HG03571 (cell line): ENCODE data around the gene CNTNAP1.

Experiments
- ATAC-seq: cut with Tn5 transposase; IDR thresholded peaks from one replicate; pipeline ENCODE4 v1.9.1; 2021; ENCODE audit not compliant: unreplicated experiment

Gene CNTNAP1

GRCh38 chr17:42670789-42671657, 11.3 kb upstream of the CNTNAP1 start:
- ATAC-seq, result no peak

- ATAC-seq, result no peak
Measured at GRCh38 chr17:42672038-42672437, 10.3 kb upstream of the CNTNAP1 start.

GRCh38 chr17:42673266-42673884, 9.0 kb upstream of the CNTNAP1 start:
- no peak for ATAC-seq

- no peak for ATAC-seq
Measured at GRCh38 chr17:42673885-42674754, 8.2 kb upstream of the CNTNAP1 start.

DNA sequence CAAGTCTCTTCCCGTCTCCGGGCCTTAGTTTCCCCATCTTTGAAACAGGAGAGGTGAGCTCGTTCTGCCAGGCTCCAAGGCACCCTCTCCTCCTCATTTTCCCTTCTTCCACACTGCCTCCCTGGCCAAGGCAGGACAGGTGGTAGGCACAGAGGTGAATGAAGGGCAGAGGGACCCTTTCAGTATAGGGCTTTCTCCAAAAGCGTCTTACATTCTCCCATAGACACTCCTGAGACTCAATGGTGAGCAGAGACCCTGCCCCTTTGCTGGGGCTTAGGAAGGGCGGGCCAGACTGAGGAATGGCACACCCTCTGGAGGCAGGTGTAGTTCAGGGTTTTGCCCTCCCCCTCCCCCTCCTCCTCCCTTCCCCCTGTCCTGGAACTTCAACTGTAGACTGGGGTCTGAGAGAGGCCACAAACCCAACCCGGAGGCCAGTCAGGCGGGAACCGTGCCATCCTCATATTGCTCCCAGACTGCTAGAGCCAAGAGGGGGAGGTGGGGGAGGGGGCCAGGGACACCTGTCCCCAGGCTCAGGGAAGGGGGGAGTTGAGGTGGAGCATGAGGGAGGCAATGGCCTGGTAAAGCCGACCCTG, 7.5 kb upstream of the CNTNAP1 start:
- no peak for ATAC-seq

DNA sequence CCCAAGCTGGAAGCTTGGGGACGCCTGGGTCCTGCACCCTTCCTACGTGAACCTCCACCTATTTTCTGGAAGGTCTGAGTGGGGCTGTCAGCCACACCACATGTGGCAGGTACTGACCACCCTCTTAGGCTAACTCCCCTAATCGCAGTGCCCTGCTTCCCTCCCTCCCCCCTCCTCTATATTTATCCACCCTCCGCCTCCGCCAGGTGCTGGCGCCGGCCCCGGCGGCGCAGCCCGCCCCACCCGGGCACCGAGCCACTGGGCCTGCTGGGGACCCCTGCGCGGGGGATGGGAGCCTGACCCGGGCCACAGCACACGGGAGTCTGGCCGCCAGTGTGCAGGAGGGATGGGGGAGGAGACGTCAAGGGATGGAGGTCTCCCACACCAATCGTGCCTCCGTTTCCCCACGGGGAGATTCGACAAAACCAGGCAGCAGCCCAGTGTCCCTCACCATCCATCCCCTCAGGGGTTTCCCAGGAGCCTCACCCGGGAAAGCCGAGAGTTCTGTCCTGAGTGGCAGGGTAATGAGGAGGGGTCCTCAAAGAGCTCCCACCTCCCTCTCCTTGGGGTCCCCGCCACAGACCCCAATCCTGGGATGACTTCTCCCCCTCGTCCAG, 6.9 kb upstream of the CNTNAP1 start:
- no peak for ATAC-seq

DNA sequence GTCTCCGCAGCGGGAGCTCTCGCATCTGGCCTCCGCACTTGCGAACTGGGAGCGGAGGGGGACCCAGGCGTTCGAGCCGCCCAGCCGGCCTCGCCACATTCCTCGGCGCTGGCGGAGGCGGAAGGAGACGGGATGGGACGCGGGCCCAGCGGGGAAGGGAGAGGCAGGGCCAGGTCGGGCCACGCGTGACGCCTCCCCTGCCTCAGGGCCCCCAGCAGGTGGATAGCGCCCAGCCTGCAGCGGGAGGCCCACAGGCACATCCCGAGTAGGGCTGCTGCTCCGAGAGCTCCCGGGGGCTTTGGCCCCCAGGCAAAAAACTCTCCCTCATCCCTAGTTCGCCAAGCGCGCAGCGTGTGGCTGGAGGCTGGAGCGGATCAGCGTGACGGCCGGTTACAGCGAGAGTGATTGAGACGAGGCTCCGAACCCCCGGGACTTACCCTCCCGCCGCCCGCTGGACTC, 6.3 kb upstream of the CNTNAP1 start:
- no peak for ATAC-seq

GRCh38 chr17:42676424-42677011, 5.8 kb upstream of the CNTNAP1 start, which contains the start of gene PLEKHH3:
TSS of gene PLEKHH3 (minus strand) at chr17:42676994. CDS start at chr17:42676563, 431 bp downstream.
- ATAC-seq, result no peak

- ATAC-seq, result peak; percentile 59
Measured at GRCh38 chr17:42677012-42677857, 5.1 kb upstream of the CNTNAP1 start.

DNA sequence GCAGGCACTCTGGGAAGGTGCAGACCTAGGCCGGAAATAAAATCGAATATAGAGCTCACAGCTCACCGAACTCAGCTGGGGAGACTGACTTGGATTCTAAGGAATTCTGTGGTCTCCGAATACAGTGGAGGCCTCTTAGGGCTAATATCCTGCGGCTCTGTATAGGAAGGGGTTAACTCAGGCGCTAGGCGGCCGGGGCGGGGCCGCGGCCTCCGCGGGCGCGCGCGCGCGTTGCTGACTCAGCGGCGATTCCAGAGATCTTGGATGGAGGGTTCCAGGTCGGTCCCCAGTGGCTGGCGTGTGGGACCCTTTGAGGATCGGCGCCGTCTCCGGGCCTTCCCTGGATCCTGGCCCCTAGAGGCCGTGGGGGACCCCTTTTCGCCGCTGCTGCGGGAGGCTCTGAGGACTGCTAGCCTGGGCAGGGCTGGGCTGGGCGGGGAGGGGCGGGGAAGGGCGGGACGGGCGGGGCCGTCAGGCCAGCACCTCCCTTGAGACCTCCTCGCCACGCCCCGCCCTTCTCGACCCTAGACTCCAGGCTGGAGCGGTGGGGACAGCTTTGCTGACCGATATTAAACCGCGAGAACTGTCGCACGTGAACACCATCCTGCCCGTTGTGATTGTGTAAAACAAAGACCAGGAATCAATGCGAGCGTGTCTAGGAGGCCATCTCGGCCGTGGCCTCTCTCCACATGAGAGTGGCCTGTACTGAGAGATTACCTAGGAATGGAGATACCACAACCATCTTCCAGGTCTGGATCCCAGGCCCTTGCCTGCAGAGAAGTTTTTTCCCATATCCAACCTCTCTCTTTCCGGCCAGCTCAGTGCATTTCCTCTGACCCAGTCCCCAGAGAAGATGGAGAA, 4.2 kb upstream of the CNTNAP1 start:
- ATAC-seq, result no peak

DNA sequence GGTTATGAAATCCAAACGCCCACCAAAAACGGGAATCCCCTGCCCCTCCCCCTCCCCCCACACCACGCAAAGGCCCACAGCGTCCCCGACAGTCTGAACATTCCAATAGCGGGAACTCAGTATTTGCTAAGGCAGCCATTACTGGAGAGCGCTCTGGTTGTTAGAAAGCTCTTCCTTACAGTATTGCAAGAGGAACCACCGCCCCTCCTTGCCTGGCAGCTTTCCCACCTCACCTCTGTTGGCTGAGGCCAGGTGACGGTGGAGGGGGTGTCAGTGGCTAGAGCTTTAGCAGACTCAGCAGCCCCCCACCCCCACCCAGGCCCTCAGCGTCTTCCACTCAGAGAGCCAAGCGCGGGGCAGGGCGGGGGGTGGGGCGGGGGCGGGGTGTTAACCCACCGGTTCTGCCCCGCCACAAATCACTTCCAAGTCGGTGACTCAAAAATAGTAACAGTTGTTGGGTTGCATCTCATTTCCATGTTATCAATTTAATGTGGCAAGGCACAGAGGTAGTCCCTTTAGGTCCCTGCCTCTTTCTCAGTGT, 3.3 kb upstream of the CNTNAP1 start:
- ATAC-seq, result no peak

- ATAC-seq, result no peak
Measured at GRCh38 chr17:42679492-42680330, 2.6 kb upstream of the CNTNAP1 start.

- ATAC-seq, result no peak
Measured at GRCh38 chr17:42680331-42680808, 2.0 kb upstream of the CNTNAP1 start.

GRCh38 chr17:42682722-42683403, 532 bp downstream of the CNTNAP1 start:
- ATAC-seq, result no peak

DNA sequence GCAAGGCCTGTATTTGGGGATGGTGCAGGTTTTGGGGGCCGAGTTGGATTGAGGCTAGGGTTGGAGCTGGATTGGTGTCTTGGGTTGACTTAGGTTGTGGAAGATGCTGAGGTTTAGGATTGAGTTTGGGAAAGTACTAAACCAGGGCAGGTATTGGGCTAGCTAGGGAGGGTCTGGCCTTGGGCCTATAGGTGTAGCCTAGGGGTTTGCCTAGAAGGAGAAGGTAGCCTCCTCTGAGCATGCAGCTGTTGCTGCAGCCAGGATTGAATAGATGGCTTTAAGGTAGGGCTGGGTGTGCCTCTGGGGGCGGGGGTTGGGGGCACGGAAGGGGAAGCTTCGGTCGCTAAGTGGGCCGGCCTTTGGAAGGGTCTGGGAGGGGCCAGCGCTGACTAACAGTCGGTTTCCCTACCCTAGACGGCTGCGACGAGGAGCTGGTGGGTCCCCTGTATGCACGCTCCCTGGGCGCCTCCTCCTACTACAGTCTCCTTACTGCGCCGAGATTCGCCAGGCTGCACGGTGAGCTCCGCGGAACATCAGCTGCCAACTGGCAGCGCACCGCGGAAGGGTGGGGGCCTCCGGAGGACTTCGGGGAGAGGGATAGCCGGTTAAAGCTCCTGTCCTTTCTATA, 1.2 kb downstream of the CNTNAP1 start:
- no peak for ATAC-seq
